AML-193 (cell line): ENCODE results near the gene CAMTA1.

Source experiments
- DNase-seq, 2 experiments: peaks; one replicate each; lab custom pipeline; 2025; lab: John Stamatoyannopoulos, UW

Gene CAMTA1

GRCh38 chr1:6958407-6959030, 173.3 kb downstream of the CAMTA1 start:
- DNase-seq = no peak

GRCh38 chr1:6959491-6959890, 174.2 kb downstream of the CAMTA1 start:
- no peak for DNase-seq

GRCh38 chr1:6960291-6960811, 175.1 kb downstream of the CAMTA1 start:
- no peak for DNase-seq

- no peak for DNase-seq
These were observed 175.6 kb downstream of the CAMTA1 start for GRCh38 chr1:6960860-6961259.

- no peak for DNase-seq
These were observed 176.0 kb downstream of the CAMTA1 start for GRCh38 chr1:6961289-6961688.

GRCh38 chr1:6961905-6962477, 176.7 kb downstream of the CAMTA1 start:
- DNase-seq = no peak

- no peak for DNase-seq
These were observed 177.3 kb downstream of the CAMTA1 start for GRCh38 chr1:6962478-6962995.

GRCh38 chr1:6962996-6963911, 178.0 kb downstream of the CAMTA1 start:
- DNase-seq = no peak

- no peak for DNase-seq
These were observed 178.7 kb downstream of the CAMTA1 start for GRCh38 chr1:6963912-6964307.

GRCh38 chr1:6965083-6965934, 180.1 kb downstream of the CAMTA1 start:
- DNase-seq = no peak

GRCh38 chr1:6965935-6966241, 180.6 kb downstream of the CAMTA1 start:
- DNase-seq = no peak

- DNase-seq = no peak
These were observed 181.1 kb downstream of the CAMTA1 start for GRCh38 chr1:6966326-6966725.

GRCh38 chr1:6967431-6968111, 182.3 kb downstream of the CAMTA1 start:
- no peak for DNase-seq

- DNase-seq = no peak
These were observed 183.9 kb downstream of the CAMTA1 start for GRCh38 chr1:6969106-6969505.

GRCh38 chr1:6969762-6970161, 184.5 kb downstream of the CAMTA1 start:
- DNase-seq = no peak

GRCh38 chr1:6970221-6970620, 185.0 kb downstream of the CAMTA1 start:
- no peak for DNase-seq

GRCh38 chr1:6971048-6971447, 185.8 kb downstream of the CAMTA1 start:
- DNase-seq = no peak

GRCh38 chr1:6971699-6972098, 186.4 kb downstream of the CAMTA1 start:
- no peak for DNase-seq

GRCh38 chr1:6972399-6972798, 187.1 kb downstream of the CAMTA1 start:
- DNase-seq = no peak

- no peak for DNase-seq
These were observed 190.2 kb downstream of the CAMTA1 start for GRCh38 chr1:6975331-6976043.

- DNase-seq = no peak
These were observed 190.8 kb downstream of the CAMTA1 start for GRCh38 chr1:6976044-6976375.
